ENCODE data around the gene LRRC75A. TPM values are rescaled to one million over a fixed set of nuclear protein-coding genes. Genes with fewer than 3 reads are reported as not detected.

LRRC75A gene
- total RNA-seq, 1 donor from 2014 or later: 0.23 TPM

- H3K4me3 ChIP-seq (ENCODE audit: low read depth, low read length): no peak overlapping the region
- no peak for DNase-seq (ENCODE audit: low read depth)
- TF ChIP-seq, protein P1, sequence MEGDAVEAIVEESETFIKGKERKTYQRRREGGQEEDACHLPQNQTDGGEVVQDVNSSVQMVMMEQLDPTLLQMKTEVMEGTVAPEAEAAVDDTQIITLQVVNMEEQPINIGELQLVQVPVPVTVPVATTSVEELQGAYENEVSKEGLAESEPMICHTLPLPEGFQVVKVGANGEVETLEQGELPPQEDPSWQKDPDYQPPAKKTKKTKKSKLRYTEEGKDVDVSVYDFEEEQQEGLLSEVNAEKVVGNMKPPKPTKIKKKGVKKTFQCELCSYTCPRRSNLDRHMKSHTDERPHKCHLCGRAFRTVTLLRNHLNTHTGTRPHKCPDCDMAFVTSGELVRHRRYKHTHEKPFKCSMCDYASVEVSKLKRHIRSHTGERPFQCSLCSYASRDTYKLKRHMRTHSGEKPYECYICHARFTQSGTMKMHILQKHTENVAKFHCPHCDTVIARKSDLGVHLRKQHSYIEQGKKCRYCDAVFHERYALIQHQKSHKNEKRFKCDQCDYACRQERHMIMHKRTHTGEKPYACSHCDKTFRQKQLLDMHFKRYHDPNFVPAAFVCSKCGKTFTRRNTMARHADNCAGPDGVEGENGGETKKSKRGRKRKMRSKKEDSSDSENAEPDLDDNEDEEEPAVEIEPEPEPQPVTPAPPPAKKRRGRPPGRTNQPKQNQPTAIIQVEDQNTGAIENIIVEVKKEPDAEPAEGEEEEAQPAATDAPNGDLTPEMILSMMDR (conservative IDR thresholded peaks at IDR 0.05; ENCODE audit: low read depth, low read length): no peak
Observed at GRCh38 chr17:16480995-16481394, 11.0 kb downstream of the LRRC75A start.

DNA sequence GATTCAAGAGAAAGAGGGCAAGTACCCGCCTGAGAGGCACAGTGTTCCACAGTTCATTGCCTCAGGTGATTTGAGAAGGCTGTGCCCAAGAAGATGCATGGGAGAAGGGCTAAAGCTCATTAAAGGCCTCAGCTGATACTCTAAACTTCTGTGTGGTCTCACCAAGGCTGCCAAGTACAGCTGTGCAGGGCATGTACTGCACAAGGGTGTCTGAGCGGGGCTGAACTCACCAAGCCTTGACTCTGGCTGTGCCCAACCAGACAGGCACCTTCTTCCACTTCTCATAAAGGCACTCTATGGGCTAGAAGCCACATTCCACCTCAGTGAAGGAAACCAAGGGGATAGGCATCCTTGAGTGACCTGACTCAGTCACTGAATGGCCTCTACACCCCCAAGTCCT is 12.7 kb downstream of the LRRC75A start:
- no peak for DNase-seq (ENCODE audit: low read depth)
- TF ChIP-seq, protein P1 (conservative IDR thresholded peaks at IDR 0.05; ENCODE audit: low read depth, low read length): no peak
- H3K4me3 ChIP-seq (ENCODE audit: low read depth, low read length): no peak overlapping the region

DNA sequence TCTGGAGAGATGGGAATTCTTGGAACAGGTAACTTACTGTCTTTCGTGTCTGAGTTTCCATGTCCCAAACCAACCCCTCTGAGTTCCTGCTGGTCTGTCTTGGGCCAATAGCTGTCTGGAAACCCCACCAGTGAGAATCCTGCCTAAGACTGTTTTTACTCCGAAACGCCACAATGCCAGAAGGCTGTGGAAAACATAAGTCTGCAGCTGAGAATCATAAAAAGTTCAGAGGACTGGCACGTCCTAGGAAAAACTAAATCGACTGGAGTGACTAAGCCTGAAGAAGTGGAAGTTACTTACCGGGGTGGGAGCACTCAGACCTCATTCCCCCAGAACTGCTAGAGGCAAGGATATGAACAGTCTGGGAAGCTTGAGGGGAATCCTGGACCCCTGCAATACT is 13.3 kb downstream of the LRRC75A start:
- TF ChIP-seq, protein P1 (conservative IDR thresholded peaks at IDR 0.05; ENCODE audit: low read depth, low read length): no peak
- no peak overlapping the region for H3K4me3 ChIP-seq (ENCODE audit: low read depth, low read length)
- no peak for DNase-seq (ENCODE audit: low read depth)

- DNase-seq (ENCODE audit: low read depth): no peak
- H3K4me3 ChIP-seq (ENCODE audit: low read depth, low read length): no peak overlapping the region
- TF ChIP-seq, protein P1 (conservative IDR thresholded peaks at IDR 0.05; ENCODE audit: low read depth, low read length): no peak
Observed at GRCh38 chr17:16477666-16478065, 14.3 kb downstream of the LRRC75A start.

GRCh38 chr17:16477255-16477654 is 14.7 kb downstream of the LRRC75A start:
- DNase-seq (ENCODE audit: low read depth): no peak
- no peak overlapping the region for H3K4me3 ChIP-seq (ENCODE audit: low read depth, low read length)
- TF ChIP-seq, protein P1 (conservative IDR thresholded peaks at IDR 0.05; ENCODE audit: low read depth, low read length): no peak

DNA sequence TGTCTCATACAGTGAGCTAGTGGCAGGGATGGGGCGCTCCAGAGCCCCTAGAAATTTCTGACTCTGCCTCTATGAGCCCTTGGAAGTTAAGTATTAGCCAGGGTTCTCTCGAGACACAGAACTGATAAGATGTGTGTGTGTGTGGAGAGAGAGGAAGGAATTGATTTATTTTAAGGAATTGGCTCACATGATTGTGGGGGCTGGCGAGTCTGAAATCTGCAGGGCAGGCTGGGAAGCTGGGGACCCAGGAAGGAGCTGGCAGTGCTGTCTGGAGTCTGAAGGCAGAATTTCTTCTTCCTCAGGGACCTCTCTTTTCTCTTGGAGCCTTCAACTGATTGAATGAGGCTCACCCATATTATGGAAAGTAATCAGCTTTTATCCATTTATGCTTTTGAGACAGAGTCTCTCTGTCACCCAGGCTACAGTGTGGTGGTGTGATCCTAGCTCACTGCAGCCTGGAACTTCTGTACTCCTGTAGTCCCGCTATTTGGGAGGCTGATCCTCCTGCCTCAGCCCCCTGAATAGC is 16.8 kb downstream of the LRRC75A start:
- DNase-seq (ENCODE audit: low read depth): no peak
- H3K4me3 ChIP-seq (ENCODE audit: low read depth, low read length): no peak overlapping the region
- TF ChIP-seq, protein P1 (conservative IDR thresholded peaks at IDR 0.05; ENCODE audit: low read depth, low read length): no peak

DNA sequence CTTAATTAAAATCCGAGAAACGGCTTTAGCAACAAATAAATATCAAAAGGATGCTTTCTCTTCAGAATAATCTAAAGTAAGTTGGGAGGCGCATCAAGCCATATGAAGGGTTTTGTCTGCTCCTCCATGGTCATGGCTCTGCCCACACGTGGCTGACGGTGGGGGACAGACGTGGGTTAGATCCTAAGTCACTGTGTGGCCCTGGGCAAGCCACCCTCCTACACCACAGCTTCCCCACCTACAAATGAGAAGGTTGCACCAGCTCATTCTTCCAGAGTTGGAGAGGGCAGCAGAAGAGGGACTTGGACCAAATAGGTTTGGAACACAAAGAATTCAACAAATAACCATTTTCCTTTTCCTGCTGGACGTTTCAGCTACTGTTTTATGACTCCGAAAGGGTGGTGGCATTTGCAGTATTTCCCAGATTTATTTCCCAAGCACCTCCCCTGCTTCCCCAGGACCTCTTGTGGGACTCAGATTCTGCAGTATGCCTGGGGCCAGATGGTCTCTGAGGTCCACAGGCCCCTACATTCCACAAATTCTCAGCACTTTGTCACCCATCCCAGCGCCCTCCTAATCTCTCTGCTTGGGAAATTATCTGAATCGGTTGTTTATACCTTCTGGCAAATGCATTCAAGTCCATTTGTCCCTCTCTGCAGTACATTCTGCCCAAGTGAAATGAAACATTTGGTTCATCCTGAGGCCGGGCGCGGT is 17.8 kb downstream of the LRRC75A start:
- TF ChIP-seq, protein P1 (conservative IDR thresholded peaks at IDR 0.05; ENCODE audit: low read depth, low read length): no peak
- DNase-seq (ENCODE audit: low read depth): no peak
- no peak overlapping the region for H3K4me3 ChIP-seq (ENCODE audit: low read depth, low read length)
